WTC11 (cell line): ENCODE data around the gene LRRC4B.

Experiments used
- CREB1 ChIP-seq: sonication (generic); formaldehyde crosslinking; IDR thresholded peaks from 2 replicates; pipeline ENCODE4 v1.8.0; 2023; ENCODE audit warnings: mild to moderate bottlenecking, missing genetic modification reagents
- FOXK1 ChIP-seq: sonication (generic); formaldehyde crosslinking; IDR thresholded peaks from 2 replicates; pipeline ENCODE4 v1.8.0; 2022; ENCODE audit warnings: mild to moderate bottlenecking, moderate library complexity, missing genetic modification reagents
- PRRX2 ChIP-seq: fragments of 250-450 bp; sonication (Bioruptor Pico); IDR thresholded peaks from 2 replicates; pipeline ENCODE4 v1.8.0; 2021; ENCODE audit warnings: mild to moderate bottlenecking
- SOX15 ChIP-seq: fragments of 250-450 bp; sonication (Bioruptor Pico); IDR thresholded peaks from 2 replicates; pipeline ENCODE4 v1.9.0; 2021; ENCODE audit warnings: mild to moderate bottlenecking
- ZBTB21 ChIP-seq: sonication (generic); formaldehyde crosslinking; IDR thresholded peaks from 2 replicates; pipeline ENCODE4 v1.8.1; 2023; ENCODE audit warnings: mild to moderate bottlenecking, missing genetic modification reagents, borderline replicate concordance
- ZNF263 ChIP-seq: sonication (generic); formaldehyde crosslinking; IDR thresholded peaks from 2 replicates; pipeline ENCODE4 v1.8.1; 2022; ENCODE audit warnings: low read depth, mild to moderate bottlenecking, moderate library complexity, missing genetic modification reagents
- TF ChIP-seq, protein P1 (sequence below): fragments of 200-600 bp; IDR thresholded peaks from 2 replicates; pipeline ENCODE4 v1.8.0; 2022; ENCODE audit warnings: antibody characterized with exemption
- TF ChIP-seq, protein P2 (sequence below): sonication (generic); formaldehyde crosslinking; IDR thresholded peaks from 2 replicates; pipeline ENCODE4 v1.8.0; 2023; ENCODE audit warnings: missing genetic modification reagents
- TF ChIP-seq, protein P3 (sequence below): sonication (generic); formaldehyde crosslinking; IDR thresholded peaks from 2 replicates; pipeline ENCODE4 v1.8.1; 2022; ENCODE audit warnings: low read depth, mild to moderate bottlenecking, moderate library complexity, missing genetic modification reagents, borderline replicate concordance
- TF ChIP-seq, protein P4 (sequence below): fragments of 250-450 bp; sonication (Bioruptor Pico); conservative IDR thresholded peaks from 2 replicates; pipeline ENCODE4 v1.9.0; 2021; ENCODE audit warnings: mild to moderate bottlenecking
- TF ChIP-seq, protein P5 (sequence below): sonication (generic); formaldehyde crosslinking; IDR thresholded peaks from 2 replicates; pipeline ENCODE4 v1.8.1; 2023; ENCODE audit warnings: mild to moderate bottlenecking, missing genetic modification reagents, moderate library complexity

DNA sequence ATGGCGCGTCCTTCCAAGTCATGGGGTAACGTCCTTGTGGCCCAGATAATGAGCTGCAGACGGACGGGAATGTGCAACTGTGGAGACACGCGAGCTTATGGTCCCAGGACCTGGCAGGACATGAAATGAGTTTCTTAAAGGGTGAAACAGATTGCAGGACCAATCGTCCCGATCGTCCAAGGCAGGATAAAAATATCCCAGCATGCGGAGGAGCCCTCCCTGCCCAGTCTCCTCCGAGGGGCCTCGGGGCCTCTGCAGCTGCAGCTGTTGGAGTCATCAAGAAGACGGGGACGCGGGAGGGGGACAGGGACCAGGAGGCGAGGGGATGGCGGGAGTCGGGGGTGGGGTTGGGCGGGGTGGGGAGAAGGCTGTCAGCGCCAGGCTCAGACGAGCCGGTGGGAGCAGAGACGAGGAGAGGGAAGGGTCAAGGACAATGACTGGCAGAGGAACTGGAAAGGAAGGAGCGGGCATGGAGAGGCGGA is 77.2 kb downstream of the LRRC4B start:
- TF ChIP-seq, protein P1, sequence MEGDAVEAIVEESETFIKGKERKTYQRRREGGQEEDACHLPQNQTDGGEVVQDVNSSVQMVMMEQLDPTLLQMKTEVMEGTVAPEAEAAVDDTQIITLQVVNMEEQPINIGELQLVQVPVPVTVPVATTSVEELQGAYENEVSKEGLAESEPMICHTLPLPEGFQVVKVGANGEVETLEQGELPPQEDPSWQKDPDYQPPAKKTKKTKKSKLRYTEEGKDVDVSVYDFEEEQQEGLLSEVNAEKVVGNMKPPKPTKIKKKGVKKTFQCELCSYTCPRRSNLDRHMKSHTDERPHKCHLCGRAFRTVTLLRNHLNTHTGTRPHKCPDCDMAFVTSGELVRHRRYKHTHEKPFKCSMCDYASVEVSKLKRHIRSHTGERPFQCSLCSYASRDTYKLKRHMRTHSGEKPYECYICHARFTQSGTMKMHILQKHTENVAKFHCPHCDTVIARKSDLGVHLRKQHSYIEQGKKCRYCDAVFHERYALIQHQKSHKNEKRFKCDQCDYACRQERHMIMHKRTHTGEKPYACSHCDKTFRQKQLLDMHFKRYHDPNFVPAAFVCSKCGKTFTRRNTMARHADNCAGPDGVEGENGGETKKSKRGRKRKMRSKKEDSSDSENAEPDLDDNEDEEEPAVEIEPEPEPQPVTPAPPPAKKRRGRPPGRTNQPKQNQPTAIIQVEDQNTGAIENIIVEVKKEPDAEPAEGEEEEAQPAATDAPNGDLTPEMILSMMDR = no peak
- TF ChIP-seq CREB1 (CRISPR knock-in tag) (no peak), PRRX2 (no peak), FOXK1 (CRISPR knock-in tag) (no peak), ZNF263 (CRISPR knock-in tag) (no peak), ZBTB21 (CRISPR knock-in tag) (no peak), SOX15 (no peak)
- TF ChIP-seq, protein P2, sequence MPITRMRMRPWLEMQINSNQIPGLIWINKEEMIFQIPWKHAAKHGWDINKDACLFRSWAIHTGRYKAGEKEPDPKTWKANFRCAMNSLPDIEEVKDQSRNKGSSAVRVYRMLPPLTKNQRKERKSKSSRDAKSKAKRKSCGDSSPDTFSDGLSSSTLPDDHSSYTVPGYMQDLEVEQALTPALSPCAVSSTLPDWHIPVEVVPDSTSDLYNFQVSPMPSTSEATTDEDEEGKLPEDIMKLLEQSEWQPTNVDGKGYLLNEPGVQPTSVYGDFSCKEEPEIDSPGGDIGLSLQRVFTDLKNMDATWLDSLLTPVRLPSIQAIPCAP (CRISPR knock-in tag) = no peak
- TF ChIP-seq, protein P3, sequence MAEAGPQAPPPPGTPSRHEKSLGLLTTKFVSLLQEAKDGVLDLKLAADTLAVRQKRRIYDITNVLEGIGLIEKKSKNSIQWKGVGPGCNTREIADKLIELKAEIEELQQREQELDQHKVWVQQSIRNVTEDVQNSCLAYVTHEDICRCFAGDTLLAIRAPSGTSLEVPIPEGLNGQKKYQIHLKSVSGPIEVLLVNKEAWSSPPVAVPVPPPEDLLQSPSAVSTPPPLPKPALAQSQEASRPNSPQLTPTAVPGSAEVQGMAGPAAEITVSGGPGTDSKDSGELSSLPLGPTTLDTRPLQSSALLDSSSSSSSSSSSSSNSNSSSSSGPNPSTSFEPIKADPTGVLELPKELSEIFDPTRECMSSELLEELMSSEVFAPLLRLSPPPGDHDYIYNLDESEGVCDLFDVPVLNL (CRISPR knock-in tag) = no peak
- TF ChIP-seq, protein P4, sequence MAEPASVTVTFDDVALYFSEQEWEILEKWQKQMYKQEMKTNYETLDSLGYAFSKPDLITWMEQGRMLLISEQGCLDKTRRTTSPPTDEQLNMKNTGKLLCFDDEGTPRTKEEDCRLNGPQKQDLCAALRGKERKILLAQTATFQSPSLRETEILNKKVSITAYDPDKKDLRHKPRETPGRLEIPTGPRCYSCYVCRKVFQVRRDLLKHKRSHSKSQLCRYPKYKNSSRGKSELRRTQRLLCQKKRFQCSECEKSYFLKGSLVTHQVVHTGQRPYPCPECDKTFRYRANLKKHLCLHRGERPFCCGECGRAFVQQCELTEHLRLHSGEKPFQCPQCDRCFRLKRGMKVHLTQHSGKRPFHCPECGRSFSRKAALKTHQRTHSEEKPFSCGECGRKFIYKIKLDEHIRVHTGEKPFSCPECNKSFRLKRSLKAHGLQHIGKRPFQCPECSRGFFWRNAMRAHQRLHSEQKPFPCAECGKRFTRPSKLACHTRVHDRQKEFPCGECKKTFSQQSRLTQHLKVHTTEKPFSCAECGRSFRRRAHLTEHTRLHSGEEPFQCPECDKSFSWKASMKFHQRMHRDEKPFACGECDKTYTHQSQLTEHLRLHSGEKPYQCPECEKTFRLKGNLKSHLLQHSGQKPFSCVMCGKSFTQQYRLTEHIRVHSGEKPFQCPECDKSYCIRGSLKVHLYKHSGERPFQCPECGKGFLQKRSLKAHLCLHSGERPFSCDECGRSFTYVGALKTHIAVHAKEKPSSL (CRISPR knock-in tag) = no peak
- TF ChIP-seq, protein P5, sequence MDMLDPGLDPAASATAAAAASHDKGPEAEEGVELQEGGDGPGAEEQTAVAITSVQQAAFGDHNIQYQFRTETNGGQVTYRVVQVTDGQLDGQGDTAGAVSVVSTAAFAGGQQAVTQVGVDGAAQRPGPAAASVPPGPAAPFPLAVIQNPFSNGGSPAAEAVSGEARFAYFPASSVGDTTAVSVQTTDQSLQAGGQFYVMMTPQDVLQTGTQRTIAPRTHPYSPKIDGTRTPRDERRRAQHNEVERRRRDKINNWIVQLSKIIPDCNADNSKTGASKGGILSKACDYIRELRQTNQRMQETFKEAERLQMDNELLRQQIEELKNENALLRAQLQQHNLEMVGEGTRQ (CRISPR knock-in tag) = no peak
